ENCODE results near the gene ANKRD55. TPM values are rescaled to one million over a fixed set of nuclear protein-coding genes. Genes with fewer than 3 reads are reported as not detected.

Gene ANKRD55
- total RNA-seq, 1 donor from 2014 or later = not detected

DNA sequence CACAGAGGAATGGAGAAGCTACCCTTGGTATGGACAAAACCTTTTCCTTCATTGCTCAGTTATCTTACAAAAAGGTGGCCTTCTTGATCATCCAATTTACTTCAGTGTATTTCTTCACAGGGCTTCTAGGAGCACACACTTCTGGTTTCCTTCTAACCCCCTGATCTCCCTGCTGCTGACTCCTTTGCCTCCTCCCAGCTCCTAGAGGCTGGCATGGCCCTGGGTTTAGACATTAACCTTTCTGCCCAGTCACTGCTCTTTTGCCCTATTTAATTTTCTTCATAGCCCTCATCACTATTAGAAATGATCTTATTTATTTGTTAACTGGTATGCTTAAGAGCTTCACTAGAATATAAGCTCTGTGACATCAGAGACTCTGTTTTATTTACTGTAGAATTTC lies 63.2 kb downstream of the ANKRD55 start:
- Histone ChIP-seq H3K27me3 (ENCODE audit: insufficient read depth, low read length) (no peaks in the 10 kb centered on the region), H3K9ac (ENCODE audit: low read length) (peak overlapping the region; percentile 42), H3K4me3 (ENCODE audit: insufficient read depth, low read depth, low read length) (no peak overlapping the region), H3K27ac (ENCODE audit: low read depth, low read length) (peak overlapping the region; percentile 64), H4K20me1 (ENCODE audit: insufficient read depth, low read length) (no peaks in the 10 kb centered on the region), H3K36me3 (ENCODE audit: insufficient read depth, low read length) (no peaks in the 10 kb centered on the region), H3K4me1 (ENCODE audit: insufficient read depth, low read length) (peaks cover 26% of the 10 kb centered on the region), H3K79me2 (ENCODE audit: insufficient read depth, low read length) (no peaks in the 10 kb centered on the region), H2AFZ (ENCODE audit: low read depth, low read length) (no peak overlapping the region), H3K9me3 (ENCODE audit: insufficient read depth, low read depth, low read length) (no peaks in the 10 kb centered on the region), H3K4me2 (ENCODE audit: low read length) (peak overlapping the region; percentile 49)
- H3K36me3 Mint-ChIP-seq (ENCODE audit: low read depth, unreplicated experiment) = no peaks in the 10 kb centered on the region
- no peak overlapping the region for H3K4me3 Mint-ChIP-seq (ENCODE audit: unreplicated experiment)
- no peak for DNase-seq (ENCODE audit: low read depth)
- H3K27ac Mint-ChIP-seq (ENCODE audit: unreplicated experiment) = peak overlapping the region; percentile 8
- no peaks in the 10 kb centered on the region for H3K9me3 Mint-ChIP-seq (ENCODE audit: unreplicated experiment)
- no peak for FAIRE-seq
- peaks cover 9% of the 10 kb centered on the region for H3K4me1 Mint-ChIP-seq (ENCODE audit: low read depth, unreplicated experiment)
- TF ChIP-seq, protein P1, sequence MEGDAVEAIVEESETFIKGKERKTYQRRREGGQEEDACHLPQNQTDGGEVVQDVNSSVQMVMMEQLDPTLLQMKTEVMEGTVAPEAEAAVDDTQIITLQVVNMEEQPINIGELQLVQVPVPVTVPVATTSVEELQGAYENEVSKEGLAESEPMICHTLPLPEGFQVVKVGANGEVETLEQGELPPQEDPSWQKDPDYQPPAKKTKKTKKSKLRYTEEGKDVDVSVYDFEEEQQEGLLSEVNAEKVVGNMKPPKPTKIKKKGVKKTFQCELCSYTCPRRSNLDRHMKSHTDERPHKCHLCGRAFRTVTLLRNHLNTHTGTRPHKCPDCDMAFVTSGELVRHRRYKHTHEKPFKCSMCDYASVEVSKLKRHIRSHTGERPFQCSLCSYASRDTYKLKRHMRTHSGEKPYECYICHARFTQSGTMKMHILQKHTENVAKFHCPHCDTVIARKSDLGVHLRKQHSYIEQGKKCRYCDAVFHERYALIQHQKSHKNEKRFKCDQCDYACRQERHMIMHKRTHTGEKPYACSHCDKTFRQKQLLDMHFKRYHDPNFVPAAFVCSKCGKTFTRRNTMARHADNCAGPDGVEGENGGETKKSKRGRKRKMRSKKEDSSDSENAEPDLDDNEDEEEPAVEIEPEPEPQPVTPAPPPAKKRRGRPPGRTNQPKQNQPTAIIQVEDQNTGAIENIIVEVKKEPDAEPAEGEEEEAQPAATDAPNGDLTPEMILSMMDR (IDR thresholded peaks at IDR 0.05; ENCODE audit: insufficient read depth, low read depth, low read length) = no peak
- no peak for TF ChIP-seq EZH2 (IDR thresholded peaks at IDR 0.05; ENCODE audit: insufficient read depth, low read length)
- peaks cover 2% of the 10 kb centered on the region for H3K27me3 Mint-ChIP-seq (ENCODE audit: low read depth, unreplicated experiment)

DNA sequence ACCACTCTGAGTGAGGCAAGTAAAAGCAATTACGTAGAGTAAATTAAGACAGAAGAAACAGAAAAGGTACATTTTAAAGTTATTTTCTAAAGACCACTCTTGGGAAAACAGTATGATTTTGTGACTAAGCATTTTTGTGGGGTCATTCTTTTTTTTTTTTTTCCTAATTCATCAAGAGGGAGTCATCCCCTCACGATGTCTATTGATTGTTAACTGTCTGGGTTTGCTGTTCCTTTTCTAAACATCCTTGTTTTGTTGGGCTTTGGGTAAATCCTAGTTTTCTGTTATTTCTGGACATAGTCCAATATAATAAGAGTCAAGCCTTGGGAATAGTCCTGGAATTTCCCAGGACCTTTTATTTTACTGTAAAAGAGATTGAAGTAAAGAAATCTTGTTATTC lies 63.8 kb downstream of the ANKRD55 start:
- FAIRE-seq (no peak), DNase-seq (ENCODE audit: low read depth) (peak; percentile 54)
- peaks cover 14% of the 10 kb centered on the region for H3K4me1 Mint-ChIP-seq (ENCODE audit: low read depth, unreplicated experiment)
- H3K79me2 ChIP-seq (ENCODE audit: insufficient read depth, low read length) = no peaks in the 10 kb centered on the region
- H3K4me3 ChIP-seq (ENCODE audit: insufficient read depth, low read depth, low read length) = no peak overlapping the region
- no peak for TF ChIP-seq EZH2 (IDR thresholded peaks at IDR 0.05; ENCODE audit: insufficient read depth, low read length)
- TF ChIP-seq, protein P1 (IDR thresholded peaks at IDR 0.05; ENCODE audit: insufficient read depth, low read depth, low read length) = no peak
- H3K27me3 ChIP-seq (ENCODE audit: insufficient read depth, low read length) = peaks cover 1% of the 10 kb centered on the region
- no peak overlapping the region for H3K4me3 Mint-ChIP-seq (ENCODE audit: unreplicated experiment)
- peaks cover 25% of the 10 kb centered on the region for H3K4me1 ChIP-seq (ENCODE audit: insufficient read depth, low read length)
- H4K20me1 ChIP-seq (ENCODE audit: insufficient read depth, low read length) = no peaks in the 10 kb centered on the region
- no peaks in the 10 kb centered on the region for H3K9me3 ChIP-seq (ENCODE audit: insufficient read depth, low read depth, low read length)
- H3K27me3 Mint-ChIP-seq (ENCODE audit: low read depth, unreplicated experiment) = peaks cover 2% of the 10 kb centered on the region
- H3K36me3 ChIP-seq (ENCODE audit: insufficient read depth, low read length) = no peaks in the 10 kb centered on the region
- H3K9ac ChIP-seq (ENCODE audit: low read length) = peak overlapping the region; percentile 35
- H3K36me3 Mint-ChIP-seq (ENCODE audit: low read depth, unreplicated experiment) = no peaks in the 10 kb centered on the region
- peak overlapping the region; percentile 49 for H3K4me2 ChIP-seq (ENCODE audit: low read length)
- peak overlapping the region; percentile 45 for H3K27ac Mint-ChIP-seq (ENCODE audit: unreplicated experiment)
- no peak overlapping the region for H2AFZ ChIP-seq (ENCODE audit: low read depth, low read length)
- H3K27ac ChIP-seq (ENCODE audit: low read depth, low read length) = peak overlapping the region; percentile 64
- H3K9me3 Mint-ChIP-seq (ENCODE audit: unreplicated experiment) = no peaks in the 10 kb centered on the region

DNA sequence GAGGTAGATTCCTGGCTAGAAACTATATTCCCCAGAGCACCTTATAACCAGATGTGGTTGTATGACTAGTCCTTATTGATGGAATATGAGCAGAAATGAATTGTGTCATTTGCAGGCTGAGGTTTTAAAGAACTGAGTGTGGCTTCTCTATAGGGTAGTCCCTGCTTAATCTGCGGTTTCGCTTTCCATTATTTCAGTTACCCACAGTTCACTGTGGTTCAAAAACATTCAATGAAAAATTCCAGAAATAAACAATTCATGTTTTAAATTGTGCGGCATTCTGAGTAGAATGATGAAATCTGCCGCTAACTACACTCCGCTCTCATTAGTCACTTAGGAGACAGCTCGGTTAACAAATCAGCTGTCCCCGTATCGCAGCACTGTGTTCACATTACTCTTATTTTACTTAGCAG lies 65.1 kb downstream of the ANKRD55 start:
- no peaks in the 10 kb centered on the region for H3K79me2 ChIP-seq (ENCODE audit: insufficient read depth, low read length)
- TF ChIP-seq EZH2 (IDR thresholded peaks at IDR 0.05; ENCODE audit: insufficient read depth, low read length) = no peak
- TF ChIP-seq, protein P1 (IDR thresholded peaks at IDR 0.05; ENCODE audit: insufficient read depth, low read depth, low read length) = no peak
- H4K20me1 ChIP-seq (ENCODE audit: insufficient read depth, low read length) = no peaks in the 10 kb centered on the region
- H3K4me3 ChIP-seq (ENCODE audit: insufficient read depth, low read depth, low read length) = no peak overlapping the region
- DNase-seq (ENCODE audit: low read depth) (peak; percentile 84), FAIRE-seq (no peak)
- H3K4me2 ChIP-seq (ENCODE audit: low read length) = peak overlapping the region; percentile 20
- H3K36me3 Mint-ChIP-seq (ENCODE audit: low read depth, unreplicated experiment) = no peaks in the 10 kb centered on the region
- peaks cover 2% of the 10 kb centered on the region for H3K27me3 ChIP-seq (ENCODE audit: insufficient read depth, low read length)
- peaks cover 5% of the 10 kb centered on the region for H3K27me3 Mint-ChIP-seq (ENCODE audit: low read depth, unreplicated experiment)
- no peak overlapping the region for H3K27ac Mint-ChIP-seq (ENCODE audit: unreplicated experiment)
- H3K4me1 ChIP-seq (ENCODE audit: insufficient read depth, low read length) = peaks cover 25% of the 10 kb centered on the region
- H3K36me3 ChIP-seq (ENCODE audit: insufficient read depth, low read length) = no peaks in the 10 kb centered on the region
- H2AFZ ChIP-seq (ENCODE audit: low read depth, low read length) = no peak overlapping the region
- H3K9me3 ChIP-seq (ENCODE audit: insufficient read depth, low read depth, low read length) = no peaks in the 10 kb centered on the region
- no peaks in the 10 kb centered on the region for H3K9me3 Mint-ChIP-seq (ENCODE audit: unreplicated experiment)
- H3K27ac ChIP-seq (ENCODE audit: low read depth, low read length) = no peak overlapping the region
- H3K9ac ChIP-seq (ENCODE audit: low read length) = no peak overlapping the region
- H3K4me1 Mint-ChIP-seq (ENCODE audit: low read depth, unreplicated experiment) = peaks cover 14% of the 10 kb centered on the region
- no peak overlapping the region for H3K4me3 Mint-ChIP-seq (ENCODE audit: unreplicated experiment)
